Activated T-helper 1 cell treated with Interleukin-2 at 50 U/mL for 16 hours (primary cell): ENCODE data around the gene SLC25A15.
"Not testable (repeated sequence)": the region's sequence is repeated elsewhere in the genome, so short reads cannot be mapped to it uniquely, and the experiment has no call there.

Experiments used
- DNase-seq: peaks from one replicate; pipeline ENCODE4 v3.0.0-alpha.2; 2020; ENCODE audit warnings: low read depth

Gene SLC25A15

DNA sequence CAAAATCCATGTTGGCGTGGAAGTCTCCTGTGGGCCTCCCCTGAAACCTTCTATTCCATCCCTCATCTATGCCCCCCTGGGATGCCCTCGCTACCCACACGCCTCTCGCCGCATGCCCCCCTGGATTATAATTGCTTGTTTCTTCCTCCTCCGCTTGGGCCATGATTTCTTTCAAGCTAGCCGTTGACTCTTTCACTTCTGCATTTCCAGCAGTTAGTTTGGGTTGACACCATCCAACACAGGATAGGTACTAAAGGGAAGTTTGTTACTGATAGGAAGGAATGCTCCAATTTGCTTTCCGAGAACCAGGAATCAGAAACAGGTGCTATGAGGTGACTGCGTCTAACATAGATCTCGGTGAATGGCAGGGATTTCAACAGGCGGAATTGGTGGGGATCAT is 7.7 kb upstream of the SLC25A15 start:
- no peak for DNase-seq

DNA sequence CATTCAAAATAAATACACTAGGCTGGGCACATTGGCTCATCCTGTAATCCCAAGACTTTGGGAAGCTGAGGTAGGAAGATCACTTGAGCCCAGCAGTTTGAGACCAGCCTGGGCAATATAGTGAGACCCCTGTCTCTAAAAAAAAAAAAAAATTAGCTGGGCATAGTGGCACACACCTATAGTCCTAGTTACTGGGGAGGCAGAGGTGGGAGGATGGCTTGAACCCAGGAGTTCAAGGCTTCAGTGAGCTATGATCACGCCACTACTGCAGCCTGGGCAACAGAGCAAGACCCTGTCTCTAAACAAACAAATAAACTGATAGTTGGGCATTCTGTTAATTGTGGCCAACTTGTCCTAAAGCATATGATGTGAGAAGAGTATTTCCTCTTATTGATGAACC is 6.4 kb upstream of the SLC25A15 start:
- DNase-seq, result not testable (repeated sequence)

GRCh38 chr13:40784540-40784939 is 4.9 kb upstream of the SLC25A15 start:
- no peak for DNase-seq

DNA sequence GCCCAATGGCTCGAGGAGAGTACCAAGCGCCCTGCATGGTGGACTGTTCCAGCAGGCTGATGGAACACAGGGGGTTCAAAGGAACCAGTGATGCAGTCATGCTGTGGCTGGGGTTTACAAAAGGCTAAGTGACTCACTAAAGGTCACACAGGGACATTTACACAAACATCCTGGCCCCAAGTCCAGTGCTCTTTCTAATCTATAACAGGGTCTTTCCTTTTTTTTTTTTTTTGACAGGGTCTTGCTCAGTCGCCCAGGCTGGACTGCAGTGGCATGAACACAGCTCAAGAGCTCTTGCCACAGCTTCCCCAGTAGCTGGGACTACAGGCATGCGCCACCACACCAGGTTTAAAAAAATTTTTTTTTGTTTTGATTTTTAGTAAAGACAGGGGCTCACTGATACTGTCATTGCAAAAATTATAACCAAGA is 2.8 kb upstream of the SLC25A15 start:
- DNase-seq, result no peak

DNA sequence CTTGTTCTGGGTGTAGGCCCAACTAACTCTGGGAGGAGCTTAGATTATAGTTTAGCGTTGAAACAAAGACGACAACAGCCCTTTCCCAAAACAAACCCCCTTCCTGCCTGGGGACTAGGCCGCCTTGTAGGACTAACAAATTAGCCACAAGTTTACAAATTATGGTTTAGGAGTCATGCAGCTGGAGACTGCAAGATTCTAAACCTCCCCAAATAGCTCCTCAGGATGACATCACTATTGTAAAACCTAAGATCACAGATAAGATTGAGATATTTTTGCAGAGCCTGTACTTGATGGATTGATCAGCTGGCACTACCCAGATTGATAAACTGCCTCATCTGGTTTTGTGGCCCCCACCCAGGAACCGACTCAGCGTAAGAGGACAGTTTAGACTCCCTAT is 2.3 kb upstream of the SLC25A15 start:
- no peak for DNase-seq

- not testable (repeated sequence) for DNase-seq
These were observed 704 bp upstream of the SLC25A15 start for GRCh38 chr13:40788540-40789274.

DNA sequence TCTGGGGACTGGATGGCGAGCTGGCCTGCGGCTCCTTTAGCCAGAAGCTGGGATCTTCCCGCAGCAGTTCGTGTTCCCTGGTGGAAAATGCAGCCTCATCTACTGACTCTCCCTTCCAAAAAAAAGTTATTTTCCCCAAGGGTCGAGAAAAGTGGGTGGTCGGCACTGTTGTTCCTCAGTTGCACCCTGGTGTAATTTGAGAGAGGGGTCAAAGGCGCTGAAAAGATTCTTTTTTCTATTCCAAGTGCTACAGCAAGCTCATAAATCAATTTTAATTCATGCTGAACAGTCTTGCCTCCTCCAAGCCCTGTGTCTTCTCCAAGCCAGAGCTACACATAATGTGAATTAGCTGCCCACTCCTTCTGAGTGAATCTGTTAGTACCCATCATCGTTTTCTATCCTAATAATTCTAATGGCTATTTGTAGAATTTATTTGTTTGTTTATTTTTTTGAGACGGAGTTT is 774 bp downstream of the SLC25A15 start:
- no peak for DNase-seq

GRCh38 chr13:40792284-40793051 is 3.1 kb downstream of the SLC25A15 start:
- no peak for DNase-seq

- no peak for DNase-seq
These were observed 3.9 kb downstream of the SLC25A15 start for GRCh38 chr13:40793339-40793738.

GRCh38 chr13:40794414-40795368 is 5.3 kb downstream of the SLC25A15 start:
- no peak for DNase-seq

GRCh38 chr13:40796649-40797048 is 7.2 kb downstream of the SLC25A15 start:
- DNase-seq, result no peak

GRCh38 chr13:40798380-40798779 is 9.0 kb downstream of the SLC25A15 start:
- no peak for DNase-seq

DNA sequence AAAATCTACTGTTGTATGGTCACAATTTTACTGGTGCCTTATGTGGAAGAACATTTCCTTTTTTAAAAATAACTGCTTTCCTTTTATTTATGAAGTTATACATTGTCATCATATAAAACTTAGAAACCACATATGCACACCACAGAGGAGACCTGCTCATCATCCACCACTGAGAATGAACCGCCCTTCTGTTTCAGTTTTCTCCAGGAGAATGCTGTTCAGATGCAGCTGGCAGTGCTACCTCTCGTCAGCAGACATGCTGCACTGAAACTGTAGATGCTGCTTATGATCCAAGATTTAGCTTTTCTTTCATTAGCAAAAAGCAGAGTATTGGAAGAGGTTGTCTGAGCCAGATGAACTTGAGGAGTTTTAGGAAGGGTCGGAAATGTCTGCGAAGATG is 10.1 kb downstream of the SLC25A15 start:
- DNase-seq, result no peak

DNA sequence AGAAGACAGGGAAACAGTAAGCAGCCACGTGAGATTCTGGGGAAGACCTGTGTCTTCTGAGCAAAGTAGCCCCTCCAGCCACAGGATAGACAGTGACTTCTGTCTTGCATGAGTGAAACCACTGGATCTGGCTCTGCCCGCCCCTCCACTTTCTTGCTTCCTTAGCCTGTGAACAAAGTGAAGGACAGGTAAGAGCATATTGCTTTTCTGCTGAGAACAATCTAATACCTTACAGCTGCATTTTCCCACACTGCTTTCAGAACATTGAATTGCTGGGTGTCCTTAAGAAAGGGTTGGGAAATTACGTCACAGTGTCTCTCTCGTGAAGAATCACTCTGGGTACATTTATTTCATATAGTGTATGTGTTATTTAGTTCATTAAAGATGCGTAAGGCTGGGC is 11.1 kb downstream of the SLC25A15 start:
- DNase-seq, result no peak

GRCh38 chr13:40801255-40802217 is 12.1 kb downstream of the SLC25A15 start:
- no peak for DNase-seq

- no peak for DNase-seq
These were observed 13.9 kb downstream of the SLC25A15 start for GRCh38 chr13:40803316-40803715.

DNA sequence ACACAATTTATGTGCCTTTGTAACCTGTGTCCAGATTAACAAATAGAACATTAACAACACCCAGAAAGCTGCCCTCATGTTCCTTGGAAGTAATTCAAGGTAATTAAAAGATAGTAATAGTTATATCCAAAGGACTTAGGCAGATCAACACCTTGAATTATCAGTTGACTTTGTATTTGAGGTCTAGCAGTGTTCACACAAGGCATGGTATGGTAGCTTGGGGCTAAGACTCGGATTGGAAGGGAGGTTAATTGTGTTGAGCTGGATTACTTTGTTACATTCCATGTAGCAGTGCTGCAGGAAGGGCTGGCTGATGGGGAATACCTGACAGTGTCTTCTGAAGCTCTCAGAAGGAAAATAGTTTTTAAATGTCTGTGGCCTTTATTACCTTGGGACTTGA is 16.8 kb downstream of the SLC25A15 start:
- DNase-seq, result no peak

- no peak for DNase-seq
These were observed 20.1 kb downstream of the SLC25A15 start for GRCh38 chr13:40809471-40809870.

GRCh38 chr13:40812102-40812501 is 22.7 kb downstream of the SLC25A15 start:
- DNase-seq, result no peak

- no peak for DNase-seq
These were observed 23.5 kb downstream of the SLC25A15 start for GRCh38 chr13:40812724-40813445.
